GM23248 (cell line): ENCODE data around the gene IL2RA. TPM values are rescaled to one million over a fixed set of nuclear protein-coding genes. Genes with fewer than 3 reads are reported as not detected.
"Not testable (repeated sequence)": the region's sequence is repeated elsewhere in the genome, so short reads cannot be mapped to it uniquely, and the experiment has no call there.

ENCODE experiments used
- DNase-seq: peaks from one replicate; pipeline ENCODE4 v3.0.0-alpha.2; 2015
- H2AFZ ChIP-seq: fragments of 200-600 bp; sonication (generic); 2 replicates; pipeline ENCODE4 v1.6.1; 2016; ENCODE audit warnings: antibody characterized with exemption
- H3F3A ChIP-seq: fragments of 200-600 bp; sonication (generic); 2 replicates; pipeline ENCODE4 v1.6.1; 2016; ENCODE audit warnings: mild to moderate bottlenecking, antibody characterized with exemption, mixed run types; ENCODE audit not compliant: insufficient read depth
- H3K27ac ChIP-seq: fragments of 200-600 bp; sonication (generic); 2 replicates; pipeline ENCODE4 v1.5.1; 2016; ENCODE audit warnings: mild to moderate bottlenecking
- H3K27me3 ChIP-seq: fragments of 200-600 bp; sonication (generic); replicated peaks from 2 replicates; pipeline ENCODE4 v1.6.1; 2016; ENCODE audit warnings: mild to moderate bottlenecking; ENCODE audit not compliant: insufficient read depth
- H3K36me3 ChIP-seq: fragments of 200-600 bp; sonication (generic); 2 replicates; pipeline ENCODE4 v1.6.1; 2016; ENCODE audit warnings: low read depth, mild to moderate bottlenecking
- H3K4me1 ChIP-seq: fragments of 200-600 bp; sonication (generic); 2 replicates; pipeline ENCODE4 v1.6.1; 2016; ENCODE audit warnings: mild to moderate bottlenecking; ENCODE audit not compliant: insufficient read depth
- H3K4me2 ChIP-seq: fragments of 200-600 bp; sonication (generic); one replicate; pipeline ENCODE4 v1.6.1; 2016; ENCODE audit warnings: mild to moderate bottlenecking; ENCODE audit not compliant: unreplicated experiment
- H3K4me3 ChIP-seq: fragments of 200-600 bp; sonication (generic); 2 replicates; pipeline ENCODE4 v1.5.1; 2016; ENCODE audit warnings: mild to moderate bottlenecking
- H3K79me2 ChIP-seq: fragments of 200-600 bp; sonication (generic); 2 replicates; pipeline ENCODE4 v1.6.1; 2016; ENCODE audit warnings: mild to moderate bottlenecking; ENCODE audit not compliant: insufficient read depth
- H3K9ac ChIP-seq: fragments of 200-600 bp; sonication (generic); 2 replicates; pipeline ENCODE4 v1.6.1; 2016; ENCODE audit warnings: mild to moderate bottlenecking
- H3K9me2 ChIP-seq: fragments of 200-600 bp; sonication (generic); 2 replicates; pipeline ENCODE4 v1.6.1; 2016; ENCODE audit warnings: mixed run types, mild to moderate bottlenecking, moderate library complexity; ENCODE audit not compliant: insufficient read depth
- H3K9me3 ChIP-seq: fragments of 200-600 bp; sonication (generic); one replicate; pipeline ENCODE4 v1.6.1; 2017; ENCODE audit warnings: low read depth
- H4K20me1 ChIP-seq: fragments of 200-600 bp; sonication (generic); 2 replicates; pipeline ENCODE4 v1.6.0; 2016; ENCODE audit not compliant: insufficient read depth
- EZH2 ChIP-seq: fragments of 200-600 bp; sonication (generic); IDR thresholded peaks from 2 replicates; pipeline ENCODE4 v1.6.1; 2018; ENCODE audit warnings: antibody characterized with exemption, mild to moderate bottlenecking; ENCODE audit not compliant: insufficient read depth, poor library complexity, severe bottlenecking
- EZH2phosphoT487 ChIP-seq: fragments of 200-600 bp; sonication (generic); IDR thresholded peaks from 2 replicates; pipeline ENCODE4 v1.6.1; 2018; ENCODE audit warnings: antibody characterized with exemption, moderate library complexity, mild to moderate bottlenecking, low read depth; ENCODE audit not compliant: insufficient read depth
- WGBS, 2 experiments: methylation state at CpG; one replicate each; pipeline ENCODE4 v1.1.6; 2015 to 2017; ENCODE audit warnings: low lambda C conversion rate in 2 of 2, low coverage in 1 of 2; ENCODE audit errors: missing lambda C conversion rate in 2 of 2; 5-methylcytosine and 5-hydroxymethylcytosine counted together
- in situ Hi-C: fragments of 300-500 bp; cut with MboI; formaldehyde crosslinking; loops from 2 replicates; pipeline ENCODE4 v1.15.0; 2020
- polyA plus RNA-seq: library from polyadenylated mRNA; unstranded; fragments of >200 nt; fragmentation: Nextera tagmentation; extraction: Ambion mirVana; gene quantifications from 2 replicates; pipeline ENCODE4 v1.2.1, GENCODE V29; 2016
- total RNA-seq: library from RNA; depleted of rRNA; stranded (reverse); fragments of >200 nt; shearing (Covaris generic); gene quantifications from 2 replicates; pipeline ENCODE4 v1.2.3, GENCODE V29; 2014

IL2RA gene
- total and polyA plus RNA-seq, 2 experiments from 2014 or later, result not detected

DNA sequence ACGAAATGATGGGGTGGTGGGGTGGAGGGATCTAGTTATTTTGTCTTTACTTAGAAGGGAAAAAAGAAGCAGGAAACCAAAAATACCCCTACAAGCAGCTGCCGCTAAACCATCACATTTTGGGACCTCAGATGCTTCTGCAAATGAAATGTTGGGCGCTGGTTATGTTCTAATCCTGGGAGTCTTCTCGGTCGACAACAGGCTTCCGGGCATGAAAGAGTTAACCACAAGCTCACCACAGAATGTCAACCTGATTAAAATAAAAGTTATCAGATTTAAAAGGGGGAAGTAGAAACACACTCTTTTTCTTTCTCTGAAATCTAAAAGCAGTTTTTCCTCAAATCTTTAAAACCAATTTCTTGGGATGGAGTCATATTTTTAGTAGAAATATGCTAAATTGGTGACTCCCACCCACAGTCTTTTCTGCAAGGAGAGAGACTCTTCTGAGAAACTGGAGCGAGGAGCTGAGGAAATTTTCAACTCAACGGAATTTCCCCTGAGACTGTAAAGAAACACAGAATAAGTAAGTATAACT is 16.8 kb downstream of the IL2RA start:
- Histone ChIP-seq H3K79me2 (no peaks in the 10 kb centered on the region), H3K9ac (no peak overlapping the region), H3K4me3 (no peak overlapping the region), H3K36me3 (no peaks in the 10 kb centered on the region), H3K27me3 (peaks cover 9% of the 10 kb centered on the region; the same call in 1 of the 2 replicates), H3K27ac (no peak overlapping the region), H3K9me2 (no peaks in the 10 kb centered on the region), H4K20me1 (no peaks in the 10 kb centered on the region), H3K4me1 (no peaks in the 10 kb centered on the region), H3K9me3 (no peaks in the 10 kb centered on the region), H3F3A (no peaks in the 10 kb centered on the region), H3K4me2 (no peak overlapping the region), H2AFZ (no peak overlapping the region)
- DNase-seq, result no peak
- WGBS, 2 experiments, result 61 to 64% methylated on average over 8 of the region's 8 CpGs
- in situ Hi-C loops, result no loop called here
- TF ChIP-seq EZH2 (no peak), EZH2phosphoT487 (no peak)

DNA sequence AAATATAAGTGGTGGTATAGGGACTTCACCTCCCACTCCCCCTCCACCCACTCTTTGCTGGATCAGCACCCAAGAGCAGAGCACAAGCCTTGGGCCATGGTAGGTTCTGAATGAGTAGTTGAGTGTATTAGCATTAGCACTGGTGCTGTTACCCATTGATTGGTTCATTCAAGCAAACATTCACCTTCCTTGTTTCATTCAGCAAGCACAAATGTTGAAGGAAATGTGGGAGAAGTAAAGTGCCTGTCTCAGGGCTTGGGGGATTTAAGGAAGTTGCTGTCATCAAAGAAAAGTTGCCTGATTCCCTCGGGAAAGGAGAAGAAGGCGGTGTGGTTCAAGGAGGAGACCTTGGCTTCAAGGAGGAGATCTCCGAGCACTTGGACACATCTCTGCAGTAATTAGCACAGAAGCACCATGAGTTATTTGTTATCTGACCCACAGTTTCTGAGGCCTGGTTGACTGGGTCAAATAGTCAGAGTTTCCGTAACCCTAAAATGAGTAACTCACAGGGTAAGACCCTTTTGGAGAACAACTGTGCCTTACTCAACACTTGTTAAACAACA is 17.3 kb downstream of the IL2RA start:
- in situ Hi-C loops, result no loop called here

DNA sequence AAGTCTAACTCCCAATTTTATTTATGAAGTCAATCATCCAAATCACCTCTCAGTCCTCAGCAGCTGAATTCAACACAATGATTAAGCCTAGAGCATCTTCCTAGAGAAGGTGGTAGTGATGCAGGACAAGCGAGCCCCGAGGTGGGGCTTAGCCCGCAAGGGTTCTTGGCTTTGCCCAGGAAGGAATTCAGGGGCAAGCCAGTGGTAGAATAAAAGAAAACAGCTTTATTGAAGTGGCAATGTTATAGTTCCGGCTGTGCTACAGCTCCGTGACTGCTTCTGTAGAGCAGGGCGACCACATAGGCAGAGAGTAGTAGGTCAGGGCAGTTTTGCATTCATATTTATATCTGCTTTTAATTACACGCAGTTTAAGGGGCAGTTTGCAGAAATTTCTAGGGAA is 18.1 kb downstream of the IL2RA start:
- Histone ChIP-seq H3K79me2 (no peaks in the 10 kb centered on the region), H3K4me3 (no peak overlapping the region), H3K9me3 (no peaks in the 10 kb centered on the region), H3K27ac (no peak overlapping the region), H4K20me1 (no peaks in the 10 kb centered on the region), H3K4me2 (no peak overlapping the region), H3K27me3 (peaks cover 9% of the 10 kb centered on the region; the same call in 1 of the 2 replicates), H3K4me1 (no peaks in the 10 kb centered on the region), H3F3A (no peaks in the 10 kb centered on the region), H2AFZ (no peak overlapping the region), H3K36me3 (no peaks in the 10 kb centered on the region), H3K9me2 (no peaks in the 10 kb centered on the region), H3K9ac (no peak overlapping the region)
- DNase-seq, result no peak
- 74 to 79% methylated on average over 7 of the region's 7 CpGs for WGBS, 2 experiments
- in situ Hi-C loops, result no loop called here
- TF ChIP-seq EZH2phosphoT487, result no peak
- TF ChIP-seq EZH2, result no peak

More for the DNA sequence above, 17.3 kb downstream of the IL2RA start:
- Histone ChIP-seq H3K27ac (no peak overlapping the region), H3K79me2 (no peaks in the 10 kb centered on the region), H3K4me1 (no peaks in the 10 kb centered on the region), H3K9me2 (no peaks in the 10 kb centered on the region), H3K9ac (no peak overlapping the region), H3K4me2 (no peak overlapping the region), H4K20me1 (no peaks in the 10 kb centered on the region), H3K9me3 (no peaks in the 10 kb centered on the region), H3F3A (no peaks in the 10 kb centered on the region), H2AFZ (no peak overlapping the region), H3K4me3 (no peak overlapping the region), H3K27me3 (peaks cover 9% of the 10 kb centered on the region; the same call in 1 of the 2 replicates), H3K36me3 (no peaks in the 10 kb centered on the region)
- WGBS, 2 experiments, result 73 to 78% methylated on average over 4 of the region's 4 CpGs
- no peak for TF ChIP-seq EZH2phosphoT487
- DNase-seq, result no peak

DNA sequence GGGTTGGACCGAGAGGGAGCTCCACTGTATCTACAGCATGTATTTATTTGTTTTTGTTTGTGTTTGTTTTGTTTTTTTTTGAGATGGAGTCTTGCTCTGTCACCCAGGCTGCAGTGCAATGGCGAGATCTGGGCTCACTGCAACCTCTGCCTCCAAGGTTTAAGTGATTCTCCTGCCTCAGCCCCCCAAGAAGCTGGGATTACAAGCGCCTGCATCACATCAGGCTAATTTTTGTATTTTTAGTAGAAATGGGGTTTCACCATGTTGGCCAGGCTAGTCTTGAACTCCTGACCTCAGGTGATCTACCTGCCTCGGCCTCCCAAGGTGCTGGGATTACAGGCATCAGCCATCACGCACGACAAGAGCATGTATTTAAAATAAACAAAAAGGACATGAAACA is 18.8 kb downstream of the IL2RA start:
- in situ Hi-C loops, H3K27me3 ChIP-seq: not testable (repeated sequence)

DNA sequence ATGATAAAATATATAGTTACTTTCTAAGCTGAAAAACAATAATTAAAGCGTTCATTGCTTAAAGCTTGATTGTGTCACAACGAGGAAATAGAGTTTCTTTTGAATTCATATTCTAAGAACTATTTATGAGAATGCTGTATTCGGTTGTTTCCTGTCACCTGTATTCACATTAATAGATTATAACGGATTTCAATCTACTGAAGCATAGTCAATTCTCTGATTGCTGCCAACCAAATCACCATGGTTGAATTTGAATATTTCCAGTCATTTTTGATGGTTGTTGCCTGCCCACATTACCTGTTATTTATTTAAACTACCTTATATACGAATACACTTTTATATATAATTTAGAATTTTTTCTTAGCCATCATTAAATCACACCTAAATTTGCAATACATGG is 22.0 kb downstream of the IL2RA start:
- Histone ChIP-seq H3K27me3 (peaks cover 9% of the 10 kb centered on the region; the same call in 1 of the 2 replicates), H3K79me2 (no peaks in the 10 kb centered on the region), H3K27ac (no peak overlapping the region), H3K36me3 (no peaks in the 10 kb centered on the region), H3K9me2 (no peaks in the 10 kb centered on the region), H3K4me2 (no peak overlapping the region), H2AFZ (no peak overlapping the region), H3K9ac (no peak overlapping the region), H3F3A (no peaks in the 10 kb centered on the region), H4K20me1 (no peaks in the 10 kb centered on the region), H3K4me3 (no peak overlapping the region), H3K4me1 (no peaks in the 10 kb centered on the region), H3K9me3 (no peaks in the 10 kb centered on the region)
- no peak for DNase-seq
- no peak for TF ChIP-seq EZH2
- no peak for TF ChIP-seq EZH2phosphoT487
- in situ Hi-C loops, result no loop called here
- 61 to 77% methylated on average over 5 of the region's 5 CpGs for WGBS, 2 experiments

More for the DNA sequence above, 18.8 kb downstream of the IL2RA start:
- not testable (repeated sequence) for H4K20me1 ChIP-seq, H3K9me2 ChIP-seq, DNase-seq, H3F3A ChIP-seq, H3K4me2 ChIP-seq, H2AFZ ChIP-seq, H3K27ac ChIP-seq, H3K4me3 ChIP-seq, H3K9me3 ChIP-seq, H3K9ac ChIP-seq, H3K79me2 ChIP-seq, H3K36me3 ChIP-seq, H3K4me1 ChIP-seq
- 69 to 77% methylated on average over 6 of the region's 6 CpGs for WGBS, 2 experiments
